ENCODE results near the gene GET4. TPM values are rescaled to one million over a fixed set of nuclear protein-coding genes. Genes with fewer than 3 reads are reported as not detected.

The GET4 gene
- total RNA-seq, 1 experiment from 2014 or later: 16.2 TPM

DNA sequence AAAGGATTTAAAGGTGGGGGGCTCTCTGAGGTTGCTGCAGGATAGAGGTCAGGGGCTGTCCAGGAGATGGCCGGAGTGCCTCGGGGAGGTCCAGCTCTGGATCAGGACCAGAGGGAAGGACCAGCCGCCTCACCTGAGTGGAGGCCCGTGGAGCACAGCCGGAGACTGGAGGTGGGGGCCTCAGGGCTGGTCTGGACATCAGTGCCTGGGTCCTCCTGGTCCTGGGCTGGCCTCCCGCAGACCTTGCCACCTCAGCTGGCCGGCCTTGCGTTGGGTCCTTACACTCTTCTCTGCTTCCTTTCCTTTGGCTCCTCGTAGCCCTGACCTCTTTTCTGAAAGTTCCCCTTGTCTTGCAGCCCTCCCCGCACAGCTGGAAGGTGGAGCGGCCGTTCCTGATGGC is 42.1 kb upstream of the GET4 start:
- H3K9me3 ChIP-seq (ENCODE audit: low read length): no peaks in the 10 kb centered on the region
- H3K4me3 ChIP-seq (ENCODE audit: low read length): no peak overlapping the region
- H3K9ac ChIP-seq (ENCODE audit: low read length): no peak overlapping the region
- H3K36me3 ChIP-seq (ENCODE audit: insufficient read depth, low read length): no peaks in the 10 kb centered on the region; the same call in 1 of the 2 replicates
- no peak overlapping the region for H3K4me2 ChIP-seq (ENCODE audit: low read depth, low read length, poor library complexity, severe bottlenecking)
- no peaks in the 10 kb centered on the region for H3K27me3 ChIP-seq (ENCODE audit: low read length)
- peaks cover 4% of the 10 kb centered on the region; the same call in 1 of the 2 replicates for H4K20me1 ChIP-seq (ENCODE audit: insufficient read depth, low read depth, low read length)
- no peak overlapping the region for H3K27ac ChIP-seq (ENCODE audit: low read length)
- H2AFZ ChIP-seq (ENCODE audit: low read length): no peak overlapping the region
- peaks cover 75% of the 10 kb centered on the region for H3K79me2 ChIP-seq (ENCODE audit: low read length)
- no peak for DNase-seq
- peaks cover 31% of the 10 kb centered on the region for H3K4me1 ChIP-seq (ENCODE audit: low read length)
- no peaks in the 10 kb centered on the region for H3K9me2 ChIP-seq (replicated peaks; ENCODE audit: insufficient read depth, low read length)

DNA sequence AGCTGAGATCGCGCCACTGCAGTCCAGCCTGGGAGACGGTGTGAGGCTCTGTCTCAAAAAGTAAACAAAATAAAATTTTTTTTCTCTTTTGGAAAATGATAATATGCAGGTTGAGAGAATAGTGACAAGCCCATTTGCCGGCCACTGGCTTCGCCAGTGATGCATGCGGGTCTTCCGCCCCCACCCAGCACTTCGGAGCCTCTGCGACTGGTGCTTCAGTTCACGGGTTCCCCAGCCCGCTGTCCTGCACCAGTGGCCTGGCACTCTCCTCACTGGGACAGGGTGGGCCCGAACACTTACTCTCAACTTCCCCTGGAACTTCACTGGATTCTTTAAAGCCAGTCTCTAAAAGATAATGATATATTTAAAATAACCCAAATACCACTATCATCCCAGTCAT is 41.3 kb upstream of the GET4 start:
- Histone ChIP-seq H3K4me1 (ENCODE audit: low read length) (peaks cover 30% of the 10 kb centered on the region), H3K4me3 (ENCODE audit: low read length) (no peak overlapping the region), H3K27ac (ENCODE audit: low read length) (no peak overlapping the region), H3K9me2 (replicated peaks; ENCODE audit: insufficient read depth, low read length) (no peaks in the 10 kb centered on the region), H3K9me3 (ENCODE audit: low read length) (no peaks in the 10 kb centered on the region), H3K4me2 (ENCODE audit: low read depth, low read length, poor library complexity, severe bottlenecking) (peak overlapping the region; percentile 43), H3K79me2 (ENCODE audit: low read length) (peaks cover 70% of the 10 kb centered on the region), H3K9ac (ENCODE audit: low read length) (no peak overlapping the region; the same call in 1 of the 2 replicates), H2AFZ (ENCODE audit: low read length) (no peak overlapping the region), H3K36me3 (ENCODE audit: insufficient read depth, low read length) (peaks cover 2% of the 10 kb centered on the region; the same call in 1 of the 2 replicates), H3K27me3 (ENCODE audit: low read length) (no peaks in the 10 kb centered on the region), H4K20me1 (ENCODE audit: insufficient read depth, low read depth, low read length) (0 out of 2 replicates have a peak, but pooled peaks cover 3% of the 10 kb centered on the region)
- no peak for DNase-seq

DNA sequence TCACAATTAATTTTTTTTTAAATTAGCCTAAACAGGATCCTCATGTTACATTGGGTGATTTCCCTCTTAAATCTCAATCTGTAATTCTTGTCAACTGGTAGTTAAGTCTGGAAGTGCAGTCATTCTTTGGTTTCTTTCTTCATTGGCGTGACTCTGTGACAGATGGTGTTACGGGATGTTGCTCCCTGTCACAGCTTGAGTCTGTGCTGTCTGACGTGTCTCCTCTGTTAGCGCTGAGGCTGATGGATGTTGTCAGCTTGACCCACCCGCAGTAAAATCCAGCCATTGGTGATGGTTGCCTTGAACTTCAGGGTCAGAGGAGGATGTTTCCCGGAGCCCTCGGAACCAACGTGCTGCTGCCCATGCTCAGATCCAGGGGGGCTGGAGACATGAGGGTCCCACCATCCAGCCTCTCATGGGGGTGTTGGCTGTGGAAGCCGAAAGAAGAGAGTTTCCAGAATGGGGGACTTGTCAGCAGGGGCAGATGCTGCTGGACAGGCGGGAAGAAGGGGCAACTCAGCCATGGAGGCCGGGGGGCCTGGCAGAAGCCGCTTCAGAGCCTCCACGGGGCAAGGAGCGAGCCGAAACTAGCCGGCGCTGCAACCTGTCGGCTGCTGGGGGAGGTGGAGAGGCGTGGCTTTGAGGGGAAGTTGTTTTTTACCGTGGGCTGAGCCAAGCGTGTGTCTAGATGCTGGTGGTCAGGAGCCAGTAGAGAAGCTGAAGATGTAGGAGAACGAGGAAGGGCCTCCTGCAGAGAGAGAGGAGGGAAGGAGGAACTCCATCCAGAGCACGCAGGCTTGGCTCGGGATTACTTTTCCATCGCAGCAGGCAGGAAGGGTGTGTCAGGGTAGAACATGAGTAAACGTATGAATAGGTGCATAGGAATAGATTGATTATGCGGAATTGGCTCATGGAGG is 40.6 kb upstream of the GET4 start:
- Histone ChIP-seq H3K9ac (ENCODE audit: low read length) (peak overlapping the region; percentile 57), H3K4me1 (ENCODE audit: low read length) (peaks cover 25% of the 10 kb centered on the region), H4K20me1 (ENCODE audit: insufficient read depth, low read depth, low read length) (no peaks in the 10 kb centered on the region), H3K4me3 (ENCODE audit: low read length) (peak overlapping the region; percentile 42; the same call in 1 of the 2 replicates), H3K9me3 (ENCODE audit: low read length) (no peaks in the 10 kb centered on the region), H3K4me2 (ENCODE audit: low read depth, low read length, poor library complexity, severe bottlenecking) (peak overlapping the region; percentile 43), H3K27ac (ENCODE audit: low read length) (no peak overlapping the region), H3K79me2 (ENCODE audit: low read length) (peaks cover 62% of the 10 kb centered on the region), H2AFZ (ENCODE audit: low read length) (no peak overlapping the region), H3K27me3 (ENCODE audit: low read length) (no peaks in the 10 kb centered on the region), H3K9me2 (replicated peaks; ENCODE audit: insufficient read depth, low read length) (no peaks in the 10 kb centered on the region), H3K36me3 (ENCODE audit: insufficient read depth, low read length) (peaks cover 3% of the 10 kb centered on the region; the same call in 1 of the 2 replicates)
- DNase-seq: peak; percentile 53

DNA sequence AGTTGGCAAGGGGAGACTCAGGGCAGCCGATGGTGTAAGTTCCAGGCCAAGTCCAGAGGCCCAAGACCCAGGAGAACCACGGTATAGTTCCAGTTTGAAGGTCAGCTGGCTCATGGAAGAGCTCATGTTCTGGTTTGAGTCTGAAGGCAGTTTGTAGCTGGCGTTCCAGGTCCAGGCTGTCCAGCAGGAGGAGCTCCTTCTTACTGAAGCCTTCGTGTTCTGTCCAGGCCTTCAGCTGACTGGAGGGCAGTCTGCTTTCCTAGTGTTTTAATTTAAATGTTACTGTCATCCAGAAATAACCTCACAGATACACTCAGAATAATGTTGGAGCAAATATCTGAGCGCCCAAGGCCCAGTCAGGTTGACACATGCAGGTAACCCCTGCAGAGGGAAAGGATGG is 39.9 kb upstream of the GET4 start:
- no peak overlapping the region for H2AFZ ChIP-seq (ENCODE audit: low read length)
- H3K9me3 ChIP-seq (ENCODE audit: low read length): no peaks in the 10 kb centered on the region
- no peak overlapping the region for H3K4me2 ChIP-seq (ENCODE audit: low read depth, low read length, poor library complexity, severe bottlenecking)
- no peaks in the 10 kb centered on the region for H3K9me2 ChIP-seq (replicated peaks; ENCODE audit: insufficient read depth, low read length)
- peaks cover 3% of the 10 kb centered on the region; the same call in 1 of the 2 replicates for H3K36me3 ChIP-seq (ENCODE audit: insufficient read depth, low read length)
- DNase-seq: no peak
- no peak overlapping the region for H3K27ac ChIP-seq (ENCODE audit: low read length)
- H4K20me1 ChIP-seq (ENCODE audit: insufficient read depth, low read depth, low read length): no peaks in the 10 kb centered on the region
- H3K27me3 ChIP-seq (ENCODE audit: low read length): no peaks in the 10 kb centered on the region
- no peak overlapping the region; the same call in 1 of the 2 replicates for H3K4me3 ChIP-seq (ENCODE audit: low read length)
- peaks cover 58% of the 10 kb centered on the region for H3K79me2 ChIP-seq (ENCODE audit: low read length)
- peaks cover 19% of the 10 kb centered on the region for H3K4me1 ChIP-seq (ENCODE audit: low read length)
- no peak overlapping the region; the same call in 1 of the 2 replicates for H3K9ac ChIP-seq (ENCODE audit: low read length)

GRCh38 chr7:837001-837400 is 39.4 kb upstream of the GET4 start:
- Histone ChIP-seq H2AFZ (ENCODE audit: low read length) (no peak overlapping the region), H3K9me3 (ENCODE audit: low read length) (no peaks in the 10 kb centered on the region), H3K4me2 (ENCODE audit: low read depth, low read length, poor library complexity, severe bottlenecking) (no peak overlapping the region), H3K27me3 (ENCODE audit: low read length) (no peaks in the 10 kb centered on the region), H3K4me1 (ENCODE audit: low read length) (peaks cover 13% of the 10 kb centered on the region), H3K9me2 (replicated peaks; ENCODE audit: insufficient read depth, low read length) (no peaks in the 10 kb centered on the region), H3K4me3 (ENCODE audit: low read length) (no peak overlapping the region), H3K9ac (ENCODE audit: low read length) (no peak overlapping the region), H3K36me3 (ENCODE audit: insufficient read depth, low read length) (peaks cover 3% of the 10 kb centered on the region; the same call in 1 of the 2 replicates), H4K20me1 (ENCODE audit: insufficient read depth, low read depth, low read length) (no peaks in the 10 kb centered on the region), H3K27ac (ENCODE audit: low read length) (no peak overlapping the region), H3K79me2 (ENCODE audit: low read length) (peaks cover 52% of the 10 kb centered on the region)
- DNase-seq: no peak

- Histone ChIP-seq H3K79me2 (ENCODE audit: low read length) (peaks cover 28% of the 10 kb centered on the region), H3K4me1 (ENCODE audit: low read length) (peaks cover 12% of the 10 kb centered on the region), H3K27ac (ENCODE audit: low read length) (no peak overlapping the region), H3K27me3 (ENCODE audit: low read length) (no peaks in the 10 kb centered on the region), H3K9me2 (replicated peaks; ENCODE audit: insufficient read depth, low read length) (no peaks in the 10 kb centered on the region), H3K9me3 (ENCODE audit: low read length) (no peaks in the 10 kb centered on the region), H3K4me3 (ENCODE audit: low read length) (no peak overlapping the region), H3K9ac (ENCODE audit: low read length) (no peak overlapping the region), H4K20me1 (ENCODE audit: insufficient read depth, low read depth, low read length) (no peaks in the 10 kb centered on the region), H3K4me2 (ENCODE audit: low read depth, low read length, poor library complexity, severe bottlenecking) (no peak overlapping the region), H3K36me3 (ENCODE audit: insufficient read depth, low read length) (peaks cover 3% of the 10 kb centered on the region), H2AFZ (ENCODE audit: low read length) (no peak overlapping the region)
- DNase-seq: no peak
These were observed 36.3 kb upstream of the GET4 start for GRCh38 chr7:840001-840600.

- peaks cover 3% of the 10 kb centered on the region for H3K36me3 ChIP-seq (ENCODE audit: insufficient read depth, low read length)
- H3K9me3 ChIP-seq (ENCODE audit: low read length): no peaks in the 10 kb centered on the region
- H3K27ac ChIP-seq (ENCODE audit: low read length): no peak overlapping the region
- no peak overlapping the region for H2AFZ ChIP-seq (ENCODE audit: low read length)
- peaks cover 13% of the 10 kb centered on the region for H3K79me2 ChIP-seq (ENCODE audit: low read length)
- no peaks in the 10 kb centered on the region for H3K9me2 ChIP-seq (replicated peaks; ENCODE audit: insufficient read depth, low read length)
- DNase-seq: no peak
- H3K4me3 ChIP-seq (ENCODE audit: low read length): no peak overlapping the region
- no peaks in the 10 kb centered on the region for H3K27me3 ChIP-seq (ENCODE audit: low read length)
- no peak overlapping the region for H3K4me2 ChIP-seq (ENCODE audit: low read depth, low read length, poor library complexity, severe bottlenecking)
- no peak overlapping the region for H3K9ac ChIP-seq (ENCODE audit: low read length)
- H4K20me1 ChIP-seq (ENCODE audit: insufficient read depth, low read depth, low read length): no peaks in the 10 kb centered on the region
- H3K4me1 ChIP-seq (ENCODE audit: low read length): no peaks in the 10 kb centered on the region
These were observed 34.4 kb upstream of the GET4 start for GRCh38 chr7:841943-842342.

- Histone ChIP-seq H3K27ac (ENCODE audit: low read length) (no peak overlapping the region), H3K9ac (ENCODE audit: low read length) (no peak overlapping the region), H2AFZ (ENCODE audit: low read length) (no peak overlapping the region), H3K36me3 (ENCODE audit: insufficient read depth, low read length) (peaks cover 3% of the 10 kb centered on the region), H3K4me3 (ENCODE audit: low read length) (no peak overlapping the region), H3K79me2 (ENCODE audit: low read length) (peaks cover 8% of the 10 kb centered on the region), H3K4me2 (ENCODE audit: low read depth, low read length, poor library complexity, severe bottlenecking) (no peak overlapping the region), H3K27me3 (ENCODE audit: low read length) (no peaks in the 10 kb centered on the region), H3K9me3 (ENCODE audit: low read length) (no peaks in the 10 kb centered on the region), H4K20me1 (ENCODE audit: insufficient read depth, low read depth, low read length) (no peaks in the 10 kb centered on the region), H3K4me1 (ENCODE audit: low read length) (no peaks in the 10 kb centered on the region), H3K9me2 (replicated peaks; ENCODE audit: insufficient read depth, low read length) (no peaks in the 10 kb centered on the region)
- no peak for DNase-seq
These were observed 33.8 kb upstream of the GET4 start for GRCh38 chr7:842431-843031.

Data from Karpas-422 (cell line).